GM21423 (cell line): ENCODE results near the gene SIAH2.
A peak's percentile ranks its signal among the peaks of the same experiment; 100 is the strongest.

Source experiments
- ATAC-seq: cut with Tn5 transposase; IDR thresholded peaks from one replicate; pipeline ENCODE4 v1.9.1; 2021; ENCODE audit warnings: mild to moderate bottlenecking, moderate library complexity; ENCODE audit not compliant: unreplicated experiment

Gene SIAH2

DNA sequence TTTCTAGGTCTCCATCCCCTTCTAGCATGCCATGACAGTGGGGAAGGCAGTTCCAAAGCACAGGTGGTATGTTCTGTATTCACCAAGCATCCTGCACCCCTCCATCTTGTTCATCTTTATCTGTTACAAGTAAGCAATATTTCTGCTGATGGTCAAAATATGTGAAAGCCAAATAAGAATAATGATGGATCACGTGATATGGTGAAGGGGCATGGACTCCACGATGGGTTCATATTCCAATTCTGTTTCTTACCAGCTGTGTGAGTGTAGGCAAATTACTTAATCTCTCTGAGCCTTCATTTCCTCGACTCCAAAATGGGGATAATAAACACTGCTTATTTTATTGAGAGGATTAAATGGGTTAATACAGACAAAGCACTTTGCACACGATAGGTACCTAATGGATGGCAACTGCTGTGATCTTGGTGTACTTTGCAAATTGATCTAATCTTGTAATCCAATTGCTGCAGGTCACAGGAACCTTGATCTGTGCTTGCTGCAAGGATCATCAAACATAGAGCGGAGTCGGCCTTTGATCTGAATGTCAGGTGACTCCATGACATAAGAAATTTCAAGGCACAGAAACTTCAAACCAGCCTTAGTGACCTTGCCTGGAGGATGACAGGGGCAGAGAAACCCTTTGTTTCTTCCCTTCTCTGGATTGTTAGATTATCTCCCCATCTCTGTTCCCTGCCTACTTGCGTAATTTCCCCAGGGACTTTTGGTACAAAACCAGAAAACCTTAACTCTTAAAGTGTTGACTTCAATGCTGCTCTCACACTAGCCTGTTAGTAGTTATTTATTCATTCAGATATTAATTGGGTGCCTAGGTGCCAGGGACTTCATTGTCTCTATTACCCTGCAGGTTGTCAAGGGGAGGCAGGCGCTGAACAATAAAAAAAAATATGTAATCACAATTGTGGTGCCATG, 25.8 kb downstream of the SIAH2 start:
- ATAC-seq = no peak

DNA sequence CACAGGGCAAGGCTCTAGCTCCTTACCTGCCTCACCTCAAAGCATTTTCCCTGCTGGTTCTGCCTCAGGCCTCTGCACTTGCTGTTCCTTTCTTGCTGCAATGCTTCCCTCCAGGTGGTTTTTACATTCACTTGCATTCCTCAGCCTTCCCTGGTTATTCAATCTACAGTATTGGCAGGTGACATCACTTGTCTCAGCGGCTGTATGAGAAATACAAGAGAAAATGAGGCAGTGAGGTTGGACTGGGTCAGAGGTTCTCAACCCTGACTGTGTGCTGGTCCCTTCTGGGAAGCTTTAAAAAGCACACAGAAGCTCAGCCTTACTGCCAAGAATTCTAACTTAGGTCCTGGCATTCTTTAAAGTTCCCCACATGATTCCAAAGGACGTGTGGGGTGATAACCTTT, 26.7 kb downstream of the SIAH2 start:
- ATAC-seq = no peak

DNA sequence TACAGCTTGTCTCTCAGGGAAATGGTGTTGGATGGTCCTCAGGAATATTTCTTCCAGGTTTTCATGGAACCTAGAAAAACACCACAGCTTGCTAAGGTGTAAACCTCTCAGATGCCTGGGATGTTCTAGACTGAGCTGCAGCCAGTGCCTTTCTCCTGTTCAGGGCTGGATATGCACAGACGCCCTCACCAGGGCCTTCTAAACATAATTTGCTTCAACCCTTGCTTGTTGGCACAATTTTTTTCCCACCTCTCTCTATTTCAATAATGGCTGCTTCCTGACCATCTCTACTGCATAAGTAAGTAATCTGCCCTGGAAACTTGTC, 28.2 kb downstream of the SIAH2 start:
- no peak for ATAC-seq

DNA sequence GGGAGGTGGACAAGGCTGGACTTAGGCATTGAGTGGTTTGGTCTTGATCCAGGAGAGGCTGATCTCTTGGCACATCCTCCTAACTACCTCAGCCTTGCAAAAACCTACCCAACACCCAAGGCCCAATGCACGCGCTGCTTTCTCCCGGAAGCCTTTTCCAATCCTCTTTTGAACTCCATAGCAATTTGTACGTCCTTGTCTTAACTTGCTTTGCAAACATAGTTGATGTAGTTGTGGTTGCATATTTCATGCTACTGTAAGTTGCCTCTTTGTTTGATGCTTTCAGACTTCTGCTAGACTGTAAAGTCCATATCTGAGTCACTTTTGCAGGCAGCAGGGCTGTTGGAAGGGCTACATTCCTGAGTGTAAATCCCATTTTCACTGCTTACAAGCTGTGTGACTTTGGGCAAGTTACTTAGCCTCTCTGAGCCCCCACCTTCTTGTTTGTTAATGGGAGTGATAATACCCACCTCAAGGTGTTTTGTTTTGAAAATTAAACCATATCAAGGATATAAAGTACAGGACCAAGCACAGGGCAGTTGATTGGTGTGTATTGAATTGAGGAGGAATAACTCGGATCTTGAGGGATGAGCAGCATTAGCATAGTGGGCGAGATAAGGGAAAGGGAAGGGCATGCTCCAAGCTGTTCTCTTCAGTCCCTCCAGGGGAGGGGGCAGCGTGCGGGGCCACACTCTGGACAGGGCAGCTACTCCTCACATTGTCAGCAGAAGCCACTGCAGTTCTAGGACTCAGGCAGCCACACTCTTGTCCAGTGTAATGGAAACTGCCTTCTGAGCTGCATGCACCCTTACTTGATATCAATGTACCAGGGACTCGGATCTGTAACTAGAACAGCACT, 28.8 kb downstream of the SIAH2 start:
- no peak for ATAC-seq

- no peak for ATAC-seq
Observed at GRCh38 chr3:150733373-150733935, 29.5 kb downstream of the SIAH2 start.

- ATAC-seq = no peak
Observed at GRCh38 chr3:150729682-150730360, 33.1 kb downstream of the SIAH2 start.

DNA sequence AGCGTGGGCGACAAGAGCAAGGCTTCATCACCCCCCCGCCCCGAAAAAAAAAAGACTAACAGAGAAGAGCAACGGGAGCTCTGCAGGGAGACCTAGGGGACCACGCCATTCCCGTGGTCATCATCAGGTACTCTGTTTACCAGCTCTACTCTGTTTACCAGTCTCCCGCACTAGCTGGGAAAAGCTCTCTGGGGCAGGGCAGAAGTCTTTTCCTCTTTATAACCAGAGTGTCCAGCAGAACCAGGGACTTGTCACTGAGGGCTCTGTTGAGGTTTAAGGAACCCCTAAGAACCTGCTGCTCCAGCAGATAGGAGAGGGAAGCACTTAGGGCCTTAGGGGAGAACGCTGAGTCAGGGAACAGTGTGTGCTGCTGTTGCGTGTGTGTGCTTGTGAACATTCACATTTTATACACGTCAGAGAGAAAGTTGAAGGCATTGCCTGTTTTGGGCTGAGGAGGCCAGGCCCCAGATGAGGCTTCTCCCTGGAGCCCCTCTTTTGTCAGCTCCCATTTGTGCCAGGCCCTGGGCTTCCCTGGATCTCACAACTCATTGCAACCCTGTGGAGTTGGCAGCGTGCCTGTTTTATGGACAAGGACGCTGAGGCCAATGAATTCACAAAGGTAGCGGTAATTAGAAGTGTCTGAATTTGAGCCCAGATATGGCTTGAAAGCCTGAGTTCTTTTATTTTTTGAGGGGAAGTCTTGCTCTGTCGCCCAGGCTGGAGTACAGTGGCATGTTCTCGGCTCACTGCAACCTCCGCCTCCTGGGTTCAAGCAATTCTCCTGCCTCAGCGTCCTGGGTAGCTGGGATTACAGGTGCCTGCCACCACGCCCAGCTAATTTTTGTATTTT, 35.1 kb downstream of the SIAH2 start:
- ATAC-seq = no peak

- no peak for ATAC-seq
Observed at GRCh38 chr3:150725548-150725947, 37.4 kb downstream of the SIAH2 start.

- no peak for ATAC-seq
Observed at GRCh38 chr3:150723946-150724345, 39.0 kb downstream of the SIAH2 start.

DNA sequence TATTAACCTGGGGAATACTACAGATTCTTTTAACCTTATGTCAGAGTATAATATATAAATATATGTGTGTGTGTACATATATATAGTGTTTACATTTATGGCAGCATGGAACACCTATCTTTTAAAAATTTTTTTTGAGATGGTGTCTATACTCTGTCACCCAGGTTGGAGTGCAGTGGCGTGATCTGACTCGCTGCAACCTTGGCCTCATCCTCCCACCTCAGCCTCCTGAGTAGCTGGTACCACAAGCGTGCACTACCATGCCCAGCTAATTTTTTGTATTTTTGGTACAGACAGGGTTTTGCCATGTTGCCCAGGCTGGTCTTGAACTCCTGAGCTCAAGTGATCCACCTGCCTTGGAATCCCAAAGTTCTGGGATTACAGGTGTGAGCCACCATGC, 40.7 kb downstream of the SIAH2 start:
- no peak for ATAC-seq

DNA sequence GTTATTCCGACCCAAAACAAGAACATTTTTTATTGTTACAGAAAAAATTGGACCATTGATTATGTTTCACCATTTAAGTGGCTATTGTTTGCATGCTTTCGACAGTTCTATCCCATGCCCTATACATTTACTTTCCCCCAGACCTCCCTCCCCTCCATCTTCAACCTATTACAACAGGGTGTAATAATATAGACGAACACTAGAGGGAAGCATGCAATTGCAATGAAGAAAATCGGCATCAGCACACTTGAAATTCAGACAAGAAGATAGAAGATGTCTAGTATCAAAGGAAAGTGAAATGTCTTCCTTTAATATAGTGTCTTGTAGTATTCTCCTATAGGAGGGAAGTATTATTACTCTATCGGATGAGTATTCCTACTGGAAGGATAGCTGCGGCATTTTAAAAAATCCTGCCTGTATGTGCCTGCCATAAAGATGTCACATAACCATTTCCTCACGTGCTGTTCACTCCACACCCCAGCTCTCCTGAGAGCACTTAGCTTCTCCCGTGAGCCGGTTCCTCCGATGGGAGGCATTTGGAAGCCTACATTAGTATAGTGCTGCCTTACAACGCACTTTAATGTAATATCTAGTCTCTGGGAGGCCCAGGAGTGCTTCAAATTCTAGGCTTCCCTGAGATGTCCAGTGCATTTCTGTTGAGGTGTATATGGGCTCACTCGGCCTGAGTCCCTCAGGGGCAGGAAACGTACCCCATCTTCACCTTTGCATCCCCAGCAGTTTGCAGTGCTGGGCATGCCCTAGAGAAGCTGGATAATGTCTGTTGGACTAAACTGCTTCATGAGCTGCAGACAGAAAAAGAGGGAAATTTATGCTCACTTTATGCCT, 41.5 kb downstream of the SIAH2 start:
- no peak for ATAC-seq

- ATAC-seq = no peak
Observed at GRCh38 chr3:150720444-150720843, 42.5 kb downstream of the SIAH2 start.

GRCh38 chr3:150710097-150710496, 52.9 kb downstream of the SIAH2 start:
- ATAC-seq = no peak

DNA sequence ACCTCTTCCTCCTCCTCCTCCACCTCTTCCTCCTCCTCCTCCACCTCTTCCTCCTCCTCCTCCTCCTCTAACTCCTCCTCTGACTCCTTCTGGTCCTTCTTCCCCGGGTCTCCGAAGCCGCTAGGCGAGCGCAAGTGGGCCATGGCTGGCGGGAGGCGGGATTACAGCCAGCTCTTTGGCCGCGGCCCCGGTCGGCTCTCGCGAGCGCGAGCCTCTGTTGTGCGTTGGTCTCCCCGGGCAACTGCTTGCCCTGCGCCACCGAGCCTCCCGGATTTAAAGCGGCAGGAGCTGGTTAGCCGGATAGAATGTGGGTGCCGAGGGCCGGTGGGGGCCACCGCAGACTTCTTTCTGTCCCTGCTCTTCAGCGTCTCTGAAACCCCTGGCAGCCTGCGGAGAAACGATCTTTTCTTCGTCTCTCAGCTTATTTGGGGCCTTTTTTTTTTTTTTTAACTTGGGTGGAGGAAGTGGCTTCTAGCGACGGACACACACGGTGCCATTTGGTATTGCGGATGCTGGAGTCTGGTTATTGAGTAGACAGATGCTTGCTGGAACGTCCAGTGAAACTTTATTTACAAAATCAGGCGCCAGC, 59.1 kb downstream of the SIAH2 start, which contains the start of gene ERICH6:
Gene ERICH6, minus strand, starts transcription at position 165 of the 589 bp plus-strand sequence. Its CDS starts 22 bp downstream, at position 143.
- ATAC-seq = peak; percentile 99

DNA sequence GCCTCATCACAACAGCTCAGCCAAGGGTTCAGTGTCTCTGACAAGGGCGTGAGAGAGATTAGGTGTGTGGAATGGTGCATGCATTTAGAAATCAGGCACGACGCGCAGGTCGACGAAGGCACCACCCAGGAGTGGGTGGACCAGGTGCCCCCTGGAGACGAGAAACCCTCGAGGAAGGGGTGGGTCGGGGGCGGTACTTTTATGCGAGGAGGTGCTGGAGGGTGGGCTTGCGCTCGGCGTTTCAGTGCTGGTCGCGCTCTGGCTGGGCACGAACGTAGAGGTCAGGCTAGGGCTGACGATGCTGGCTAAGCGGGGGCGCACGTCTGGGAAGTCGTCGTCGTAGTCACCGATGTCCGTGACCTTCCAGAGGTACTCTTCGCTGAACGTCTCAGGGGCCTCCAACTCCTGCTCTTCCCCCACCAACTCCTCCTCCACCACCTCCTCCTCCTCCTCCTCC, 59.6 kb downstream of the SIAH2 start:
- peak; percentile 21 for ATAC-seq

GRCh38 chr3:150699068-150699639, 63.8 kb downstream of the SIAH2 start:
- no peak for ATAC-seq

DNA sequence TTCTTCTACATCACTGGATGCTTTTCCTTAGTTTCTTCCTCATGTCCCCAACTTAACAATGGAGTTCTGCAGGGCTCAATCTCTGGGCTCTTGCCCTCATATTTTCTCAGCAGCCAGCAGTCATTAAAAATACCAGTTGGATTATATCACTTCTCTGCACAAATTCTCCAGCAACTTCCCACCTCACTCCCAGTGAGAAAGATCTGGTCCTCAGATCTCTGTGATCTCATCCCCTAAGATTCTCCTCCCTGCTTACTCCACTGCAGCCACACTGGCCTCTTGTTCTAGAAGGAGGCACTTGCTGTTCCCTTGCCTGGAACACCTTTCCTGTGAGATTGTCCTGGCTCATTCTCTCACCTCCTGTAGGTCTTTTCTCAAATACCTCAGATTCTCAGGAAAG, 65.3 kb downstream of the SIAH2 start:
- no peak for ATAC-seq

DNA sequence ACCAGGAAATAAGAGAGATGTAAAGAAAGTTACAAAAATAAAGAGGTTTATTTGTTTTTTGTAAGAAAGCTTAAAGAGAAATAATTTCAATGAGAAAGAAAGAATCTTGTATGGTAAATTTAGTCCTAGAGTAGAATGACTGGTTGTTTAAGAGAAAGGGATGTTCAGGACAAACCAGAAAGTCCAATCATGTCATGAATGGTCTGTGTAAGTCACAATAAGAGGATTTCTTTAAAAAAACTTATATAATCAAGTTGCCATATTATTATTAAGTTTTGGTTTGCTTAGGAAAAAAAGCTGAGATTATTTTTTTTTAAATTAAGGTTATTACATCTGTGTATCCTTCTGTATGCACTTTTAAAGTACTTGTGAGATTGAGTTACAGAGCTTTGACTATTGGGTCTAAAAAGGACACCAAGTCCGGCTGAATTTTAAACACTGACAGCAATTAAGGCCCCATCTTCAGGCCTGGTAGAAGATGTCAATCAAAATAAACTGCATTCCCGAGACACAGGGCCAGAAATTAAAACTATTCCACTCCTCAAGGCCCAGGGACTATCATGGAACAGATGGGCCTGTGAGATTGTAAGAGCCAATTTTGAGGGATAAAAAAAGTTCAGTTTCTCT, 71.4 kb downstream of the SIAH2 start:
- ATAC-seq = no peak
